IMR-90 (cell line): ENCODE data around the gene HUNK. TPM values are rescaled to one million over a fixed set of nuclear protein-coding genes. Genes with fewer than 3 reads are reported as not detected.

Source experiments
- ATAC-seq: fragments of 200-7000 bp; cut with Tn5 transposase; 2 replicates; pipeline ENCODE4 v1.9.1; 2020; ENCODE audit warnings: low read depth, mild to moderate bottlenecking, moderate library complexity
- BruUV-seq: library from RNA; stranded (reverse); fragments of 400-500 nt; replicated peaks from 2 replicates; lab custom pipeline; 2021; lab: Mats Ljungman, UMichigan
- CTCF ChIA-PET: fragments of 300-600 bp; formaldehyde crosslinking; extraction: SDS; loops from one replicate; lab custom pipeline; 2021; ENCODE audit warnings: antibody characterized with exemption; lab: Yijun Ruan, JAX
- POLR2A ChIA-PET: fragments of 300-600 bp; sonication (Branson Sonifier 250); formaldehyde crosslinking; loops from one replicate; lab custom pipeline; 2022; ENCODE audit warnings: antibody characterized with exemption; ENCODE audit not compliant: unreplicated experiment; lab: Charles Lee
- DNase-seq: peaks from one replicate; pipeline ENCODE4 v3.0.0; 2013
- H2AFZ ChIP-seq: replicated peaks from 2 replicates; pipeline ENCODE3; 2013; ENCODE audit warnings: low read length, mild to moderate bottlenecking; ENCODE audit not compliant: poor library complexity
- H2AK5ac ChIP-seq: 2 replicates; pipeline ENCODE4 v1.6.1; 2013; ENCODE audit warnings: low read depth, low read length, inconsistent platforms
- H2AK9ac ChIP-seq: replicated peaks from 2 replicates; pipeline ENCODE3; 2013; ENCODE audit warnings: mild to moderate bottlenecking, low read depth, low read length, moderate library complexity; ENCODE audit not compliant: poor library complexity
- H2BK120ac ChIP-seq: 2 replicates; pipeline ENCODE4 v1.6.1; 2013; ENCODE audit warnings: low read depth, low read length, inconsistent platforms
- H2BK15ac ChIP-seq: 3 replicates; pipeline ENCODE4 v1.6.1; 2013; ENCODE audit warnings: low read depth, low read length, inconsistent platforms
- H2BK20ac ChIP-seq: 2 replicates; pipeline ENCODE4 v1.6.1; 2013; ENCODE audit warnings: low read depth, mild to moderate bottlenecking, inconsistent platforms, low read length, moderate library complexity
- H2BK5ac ChIP-seq: 2 replicates; pipeline ENCODE4 v1.6.1; 2013; ENCODE audit warnings: mild to moderate bottlenecking, low read depth, low read length, inconsistent platforms; ENCODE audit not compliant: poor library complexity, severe bottlenecking
- H3K14ac ChIP-seq: replicated peaks from 2 replicates; pipeline ENCODE4 v1.6.1; 2013; ENCODE audit warnings: low read depth, low read length, inconsistent platforms
- H3K18ac ChIP-seq: 2 replicates; pipeline ENCODE4 v1.6.1; 2013; ENCODE audit warnings: low read depth, low read length, control low read depth
- H3K23ac ChIP-seq: 2 replicates; pipeline ENCODE4 v1.6.1; 2013; ENCODE audit warnings: low read depth, low read length, inconsistent platforms
- H3K27ac ChIP-seq: 2 replicates; pipeline ENCODE4 v1.5.1; 2013; ENCODE audit warnings: mild to moderate bottlenecking, control low read depth, low read length; ENCODE audit not compliant: insufficient read depth
- H3K27me3 ChIP-seq: 2 replicates; pipeline ENCODE4 v1.6.1; 2013; ENCODE audit warnings: low read length; ENCODE audit not compliant: control insufficient read depth, insufficient read depth
- H3K36me3 ChIP-seq: 2 replicates; pipeline ENCODE4 v1.6.1; 2013; ENCODE audit warnings: low read length, mixed read lengths; ENCODE audit not compliant: control insufficient read depth, insufficient read depth
- H3K4ac ChIP-seq: 2 replicates; pipeline ENCODE4 v1.6.1; 2013; ENCODE audit warnings: low read depth, low read length, inconsistent platforms
- H3K4me1 ChIP-seq: 2 replicates; pipeline ENCODE4 v1.6.1; 2013; ENCODE audit warnings: low read length, mixed read lengths; ENCODE audit not compliant: control insufficient read depth, insufficient read depth
- H3K4me2 ChIP-seq: 2 replicates; pipeline ENCODE4 v1.6.1; 2013; ENCODE audit warnings: low read depth, mild to moderate bottlenecking, control low read depth, low read length, moderate library complexity
- H3K4me3 ChIP-seq: 2 replicates; pipeline ENCODE4 v1.5.1; 2013; ENCODE audit warnings: low read depth, mild to moderate bottlenecking, control low read depth, low read length, moderate library complexity; ENCODE audit not compliant: insufficient read depth
- H3K56ac ChIP-seq: 2 replicates; pipeline ENCODE4 v1.6.1; 2013; ENCODE audit warnings: low read length, inconsistent platforms; ENCODE audit not compliant: insufficient read depth; ENCODE audit errors: extremely low read depth
- H3K79me1 ChIP-seq, 2 experiments: 2 replicates each; pipeline ENCODE4 v1.6.1; 2013; ENCODE audit warnings: low read length in 2 of 2, inconsistent platforms in 1 of 2, low read depth in 1 of 2
- H3K9ac ChIP-seq: 2 replicates; pipeline ENCODE4 v1.6.1; 2013; ENCODE audit warnings: low read depth, low read length, control low read depth
- H3K9me1 ChIP-seq: 2 replicates; pipeline ENCODE4 v1.6.1; 2013; ENCODE audit warnings: low read length, inconsistent platforms; ENCODE audit not compliant: insufficient read depth
- H3K9me3 ChIP-seq: 2 replicates; pipeline ENCODE4 v1.6.1; 2013; ENCODE audit warnings: low read length; ENCODE audit not compliant: control insufficient read depth, insufficient read depth
- H4K20me1 ChIP-seq: 2 replicates; pipeline ENCODE4 v1.6.1; 2013; ENCODE audit warnings: low read length, inconsistent platforms; ENCODE audit not compliant: insufficient read depth
- H4K5ac ChIP-seq: 2 replicates; pipeline ENCODE4 v1.6.1; 2013; ENCODE audit warnings: mild to moderate bottlenecking, low read depth, low read length, control low read depth
- H4K8ac ChIP-seq, 2 experiments: 2 replicates each; pipeline ENCODE4 v1.6.1; 2013; ENCODE audit warnings: low read depth in 2 of 2, low read length in 2 of 2, control low read depth in 1 of 2, inconsistent platforms in 1 of 2
- H4K91ac ChIP-seq: 2 replicates; pipeline ENCODE4 v1.6.1; 2013; ENCODE audit warnings: low read depth, low read length, inconsistent platforms; ENCODE audit not compliant: insufficient read depth
- CEBPB ChIP-seq: IDR thresholded peaks from 2 replicates; pipeline ENCODE4 v1.6.1; 2012; ENCODE audit warnings: low read depth, low read length, improper control_type of control experiment
- MXI1 ChIP-seq: IDR thresholded peaks from 2 replicates; pipeline ENCODE4 v1.6.1; 2012; ENCODE audit warnings: low read depth, mild to moderate bottlenecking, low read length, moderate library complexity, borderline replicate concordance
- POLR2A ChIP-seq: IDR thresholded peaks from 2 replicates; pipeline ENCODE4 v1.6.1; 2012; ENCODE audit warnings: mild to moderate bottlenecking, low read depth, low read length
- RCOR1 ChIP-seq: IDR thresholded peaks from 2 replicates; pipeline ENCODE4 v1.6.1; 2012; ENCODE audit warnings: mild to moderate bottlenecking, low read length, improper control_type of control experiment; ENCODE audit not compliant: insufficient replicate concordance
- RFX5 ChIP-seq: IDR thresholded peaks from 2 replicates; pipeline ENCODE4 v1.8.0; 2012; ENCODE audit warnings: low read depth, mild to moderate bottlenecking, low read length, moderate library complexity
- dilution Hi-C: fragments of 300-500 bp; cut with HindIII; formaldehyde crosslinking; loops from one replicate; pipeline ENCODE4 v1.14.3; 2018; ENCODE audit warnings: low sequenced_read_pairs; ENCODE audit not compliant: unreplicated experiment
- in situ Hi-C: fragments of 300-500 bp; cut with MboI; formaldehyde crosslinking; loops from 3 replicates; pipeline ENCODE4 v1.14.3; 2019; ENCODE audit warnings: low sequenced_read_pairs, inconsistent platforms, mixed read lengths
- intact Hi-C: fragments of 100-400 bp; cut with micrococcal nuclease; formaldehyde crosslinking; loops from 2 replicates; pipeline ENCODE4 v1.10.0; 2022
- polyA plus RNA-seq, 3 experiments: library from polyadenylated mRNA; depleted of rRNA; stranded (reverse); fragments of >200 nt; gene quantifications; 2 replicates each; pipeline ENCODE4 v1.2.3, GENCODE V29; 2012; ENCODE audit warnings: low replicate concordance in 1 of 3
- total RNA-seq: library from RNA; depleted of rRNA; stranded (reverse); fragments of >200 nt; gene quantifications from 2 replicates; pipeline ENCODE4 v1.2.3, GENCODE V29; 2012

The HUNK gene
- total and polyA plus RNA-seq, 2 of the 4 experiments (the other 2 are of a cell fraction): 1.0 to 2.0 TPM

- Histone ChIP-seq H2AFZ (no peak overlapping the region), H2BK5ac (no peak overlapping the region), H3K9me3 (no peaks in the 10 kb centered on the region), H4K91ac (no peak overlapping the region), H3K23ac (no peak overlapping the region), H3K18ac (no peak overlapping the region), H3K9ac (no peak overlapping the region), H2AK9ac (no peak overlapping the region), H4K20me1 (0 out of 2 replicates have a peak, but pooled peaks cover 5% of the 10 kb centered on the region), H3K4me2 (no peak overlapping the region), H3K14ac (no peak overlapping the region), H3K9me1 (peaks cover 4% of the 10 kb centered on the region; the same call in 1 of the 2 replicates), H3K56ac (no peak overlapping the region), H2BK120ac (no peak overlapping the region), H3K27me3 (no peaks in the 10 kb centered on the region), H4K5ac (no peak overlapping the region), H3K4ac (no peak overlapping the region), H4K8ac (no peak overlapping the region), H3K4me1 (peaks cover 3% of the 10 kb centered on the region; the same call in 1 of the 2 replicates), H3K4me3 (no peak overlapping the region), H2AK5ac (no peak overlapping the region), H2BK20ac (no peak overlapping the region), H2BK15ac (no peak overlapping the region), H3K79me1 (peaks cover 14 to 37% of the 10 kb centered on the region in 2 experiments), H3K27ac (no peak overlapping the region), H3K36me3 (no peaks in the 10 kb centered on the region)
- ChIA-PET POLR2A (no interaction called here), CTCF (no interaction called here)
- TF ChIP-seq CEBPB (no peak), RFX5 (no peak), RCOR1 (no peak), POLR2A (no peak), MXI1 (no peak)
- no TSS peak for BruUV-seq
- intact Hi-C loops: no loop called here
- in situ Hi-C loops: no loop called here
- no peak for DNase-seq
- ATAC-seq: no peak
- dilution Hi-C loops: no loop called here
These were observed 9.9 kb downstream of the HUNK start for GRCh38 chr21:31882711-31883110.
